PFSK-1 (cell line): ENCODE data around the gene CES3.

Experiments used
- POLR2AphosphoS5 ChIP-seq: IDR thresholded peaks from 2 replicates; pipeline ENCODE4 v1.6.1; 2012; ENCODE audit warnings: low read depth, mild to moderate bottlenecking, control low read depth, low read length, moderate library complexity
- TAF1 ChIP-seq: IDR thresholded peaks from 2 replicates; pipeline ENCODE4 v1.6.1; 2012; ENCODE audit warnings: low read length, control low read depth, borderline replicate concordance; ENCODE audit not compliant: insufficient read depth

DNA sequence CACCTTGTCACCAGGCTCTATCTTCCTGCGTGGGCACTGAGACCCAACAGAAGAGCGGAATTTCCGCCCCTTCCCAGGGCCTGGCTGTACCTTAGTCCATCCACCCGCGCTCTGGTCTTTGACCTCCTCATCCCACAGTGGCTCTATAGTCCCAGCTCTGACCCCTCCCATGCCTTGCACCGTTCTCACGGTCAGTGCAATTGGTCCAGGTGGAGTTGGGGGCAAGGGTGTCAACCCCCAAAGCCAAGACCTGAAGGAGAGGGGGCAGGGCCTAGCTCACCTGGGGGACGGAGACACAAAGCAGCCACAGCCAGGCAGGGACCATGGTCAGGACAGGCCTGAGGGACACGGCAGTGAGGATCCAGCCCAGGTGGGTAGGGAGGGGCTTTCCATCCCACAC lies 43.3 kb upstream of the CES3 start:
- no peak for TF ChIP-seq POLR2AphosphoS5
- no peak for TF ChIP-seq TAF1
